Hypothalamus (tissue), 51 donors: ENCODE measurements around the gene IGF1.

ENCODE experiments used
- DNase-seq, 51 donors: peaks; one replicate each; lab custom pipeline; 2025; lab: John Stamatoyannopoulos, UW

Gene IGF1

GRCh38 chr12:102429211-102430154 is 50.9 kb downstream of the IGF1 start:
- no peak for DNase-seq

- peak in 1 of 51 donors; percentile 37 for DNase-seq
These were observed 52.8 kb downstream of the IGF1 start for GRCh38 chr12:102427543-102427941.

GRCh38 chr12:102426599-102427542 is 53.5 kb downstream of the IGF1 start:
- peak in 2 of 51 donors; percentile 9 to 13 for DNase-seq

GRCh38 chr12:102425109-102426039 is 55.0 kb downstream of the IGF1 start:
- no peak for DNase-seq

GRCh38 chr12:102423462-102423861 is 56.9 kb downstream of the IGF1 start:
- DNase-seq: no peak

GRCh38 chr12:102421802-102422583 is 58.4 kb downstream of the IGF1 start:
- DNase-seq: no peak

- DNase-seq: no peak
These were observed 61.1 kb downstream of the IGF1 start for GRCh38 chr12:102419094-102419764.

GRCh38 chr12:102417055-102417454 is 63.3 kb downstream of the IGF1 start:
- DNase-seq: no peak

- DNase-seq: no peak
These were observed 64.8 kb downstream of the IGF1 start for GRCh38 chr12:102415515-102415914.

- no peak for DNase-seq
These were observed 67.0 kb downstream of the IGF1 start for GRCh38 chr12:102413396-102413795.

GRCh38 chr12:102410511-102410910 is 69.9 kb downstream of the IGF1 start:
- no peak for DNase-seq

GRCh38 chr12:102408487-102409297 is 71.7 kb downstream of the IGF1 start:
- DNase-seq: no peak

GRCh38 chr12:102407776-102408486 is 72.4 kb downstream of the IGF1 start:
- DNase-seq: no peak

GRCh38 chr12:102406033-102406584 is 74.3 kb downstream of the IGF1 start:
- peak in 37 of 51 donors; percentile 1 to 76 (median 32) for DNase-seq

GRCh38 chr12:102401087-102401486 is 79.3 kb downstream of the IGF1 start:
- no peak for DNase-seq

- no peak for DNase-seq
These were observed 80.7 kb downstream of the IGF1 start for GRCh38 chr12:102399653-102400052.

GRCh38 chr12:102396276-102396675 is 84.1 kb downstream of the IGF1 start:
- DNase-seq: no peak
